ENCODE measurements around the gene TMOD2.

The TMOD2 gene

DNA sequence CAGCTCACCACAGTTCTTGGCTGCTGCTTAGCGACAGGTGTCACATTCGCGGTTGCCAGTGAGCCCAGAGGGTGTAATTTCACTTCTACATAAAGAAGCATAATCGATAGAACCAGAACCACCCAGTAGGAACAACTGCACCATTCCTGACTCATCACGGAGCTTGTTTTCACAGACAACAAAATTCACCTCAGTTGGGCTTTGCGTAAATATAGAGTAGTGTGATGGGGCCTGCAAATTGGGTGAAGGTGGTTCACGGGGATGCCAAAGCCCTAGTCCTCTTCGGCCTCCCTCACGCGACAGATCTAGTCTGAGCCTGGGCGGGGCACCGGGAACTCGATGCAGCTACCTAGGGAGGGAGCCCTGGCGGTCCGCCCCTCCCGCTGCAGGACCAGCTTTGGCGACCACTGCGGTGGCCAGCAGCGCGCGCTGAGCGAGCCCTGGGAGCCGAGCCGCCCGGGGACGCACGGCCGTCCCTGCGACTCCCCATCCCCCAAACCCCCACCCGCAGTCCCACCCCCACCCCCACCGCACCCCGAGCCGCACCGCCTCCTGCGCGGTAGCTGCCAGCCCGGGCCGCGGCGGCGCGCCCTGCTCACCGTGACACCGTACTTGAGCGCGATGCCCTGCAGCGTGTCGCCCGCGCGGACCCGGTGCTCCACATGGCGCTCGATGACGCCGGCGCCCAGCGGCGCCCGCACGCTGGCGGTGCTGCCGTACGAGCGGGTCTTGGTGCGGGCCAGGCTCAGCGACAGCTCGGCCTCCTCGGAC lies 14.5 kb upstream of the TMOD2 start:
- no peak for DNase-seq

DNA sequence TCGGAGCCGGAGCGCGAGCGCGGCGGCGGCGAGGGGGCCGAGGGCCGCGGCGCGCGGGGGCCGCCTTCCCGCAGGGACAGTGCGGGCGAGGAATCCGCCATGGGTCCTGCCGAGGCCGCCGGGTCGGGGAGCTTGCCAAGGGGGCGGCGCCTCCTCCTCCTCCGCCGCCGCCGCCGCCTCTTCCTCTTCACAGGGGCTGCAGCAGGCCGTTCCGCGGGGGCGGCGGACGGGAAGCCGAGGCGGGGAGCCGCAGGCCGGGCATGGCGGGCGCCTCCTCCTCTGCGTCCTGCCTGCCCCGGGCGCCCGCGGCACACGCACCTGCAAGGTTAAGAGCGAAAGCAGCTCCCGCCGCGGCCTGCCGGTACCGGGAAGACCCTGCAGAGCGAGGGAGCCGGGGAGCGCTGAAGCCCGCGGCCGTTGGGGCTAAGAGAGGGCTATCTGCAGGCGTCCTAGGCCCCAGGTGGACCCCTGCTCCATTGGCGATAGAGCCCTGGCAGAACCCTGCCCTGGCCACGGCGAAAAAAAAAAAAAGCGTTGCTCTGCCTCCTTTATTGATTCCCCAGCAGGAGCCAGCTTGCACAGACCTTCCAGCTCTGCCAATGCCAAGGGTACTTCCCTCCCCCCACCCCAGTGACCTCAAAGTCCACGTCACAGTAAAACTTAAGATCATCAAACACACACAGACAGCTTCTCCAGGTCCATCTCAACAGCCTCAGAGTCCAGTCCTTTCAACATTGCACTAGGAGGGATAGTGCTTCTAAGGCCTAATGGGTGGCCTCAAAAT lies 13.7 kb upstream of the TMOD2 start, which contains the start of gene LYSMD2:
Gene LYSMD2 (minus strand): TSS at position 134 of the 784 bp plus-strand sequence. CDS start 33 bp downstream, at position 101.
- no peak for DNase-seq

DNA sequence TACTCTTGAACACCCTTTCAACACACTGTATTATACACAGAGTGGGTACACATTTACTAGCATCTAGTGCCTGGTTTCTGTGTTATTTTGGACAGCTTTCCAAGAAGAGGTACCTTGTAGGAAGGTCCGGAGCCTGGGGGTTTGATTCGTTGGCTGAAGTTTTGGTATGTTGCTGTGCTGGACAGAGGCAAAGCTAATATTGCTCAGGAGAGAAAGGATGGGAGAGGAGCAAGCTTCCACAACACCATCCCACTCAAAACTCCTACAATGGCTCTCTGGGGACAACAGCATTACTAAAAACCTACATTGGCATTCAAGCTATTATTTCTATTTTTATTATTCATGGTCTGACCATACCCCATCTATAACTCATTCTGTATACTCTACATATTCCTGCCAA lies 12.8 kb upstream of the TMOD2 start:
- no peak for DNase-seq

DNA sequence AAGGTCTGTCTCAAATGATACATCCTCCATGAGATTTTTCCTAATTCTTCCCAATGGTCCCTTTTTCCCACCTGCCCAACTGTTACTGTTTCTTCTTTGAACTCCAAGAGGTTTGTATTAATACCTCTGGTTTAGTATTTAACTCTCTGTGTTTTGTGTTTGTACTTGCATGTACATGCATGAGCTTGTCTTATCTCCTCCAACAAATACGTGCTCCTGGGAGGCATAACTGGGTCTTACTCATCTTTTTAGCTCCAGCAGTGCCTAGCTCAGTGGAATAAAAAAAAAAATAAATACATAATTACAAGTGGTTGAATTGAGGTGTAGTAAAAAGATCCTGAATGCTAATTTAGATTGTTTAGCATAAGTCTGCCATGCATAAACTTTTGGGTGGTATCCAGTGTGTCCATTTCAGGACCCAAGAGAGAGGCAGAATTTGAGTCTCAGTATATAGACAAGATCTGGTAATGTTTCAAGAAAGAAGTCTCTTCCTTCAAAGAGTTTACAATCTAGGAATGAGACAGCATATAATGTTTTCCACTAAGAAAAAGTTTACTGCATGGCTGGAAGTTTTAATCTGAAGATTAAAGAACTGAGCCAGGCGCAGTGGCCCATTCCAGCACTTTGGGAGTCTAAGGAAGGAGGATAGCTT lies 12.2 kb upstream of the TMOD2 start:
- DNase-seq: no peak

DNA sequence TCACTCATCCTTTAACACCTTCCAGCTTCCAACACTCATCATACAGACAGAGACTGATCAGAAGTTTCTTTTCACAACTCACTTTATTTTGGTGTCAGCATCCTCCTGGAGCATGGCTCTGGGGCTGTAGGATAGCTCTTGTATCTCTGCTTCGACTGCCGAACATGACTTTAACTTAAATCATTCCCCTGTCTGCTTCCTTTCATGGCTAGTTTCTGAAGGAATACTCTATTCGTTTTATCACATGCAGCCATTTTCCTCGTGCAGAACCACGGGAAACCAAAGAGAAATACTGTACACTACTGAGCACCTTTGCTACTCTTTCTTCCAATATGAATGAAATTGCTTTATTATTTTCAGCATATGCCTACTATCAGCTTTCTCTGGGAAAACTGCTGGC lies 2.1 kb upstream of the TMOD2 start:
- no peak for DNase-seq

DNA sequence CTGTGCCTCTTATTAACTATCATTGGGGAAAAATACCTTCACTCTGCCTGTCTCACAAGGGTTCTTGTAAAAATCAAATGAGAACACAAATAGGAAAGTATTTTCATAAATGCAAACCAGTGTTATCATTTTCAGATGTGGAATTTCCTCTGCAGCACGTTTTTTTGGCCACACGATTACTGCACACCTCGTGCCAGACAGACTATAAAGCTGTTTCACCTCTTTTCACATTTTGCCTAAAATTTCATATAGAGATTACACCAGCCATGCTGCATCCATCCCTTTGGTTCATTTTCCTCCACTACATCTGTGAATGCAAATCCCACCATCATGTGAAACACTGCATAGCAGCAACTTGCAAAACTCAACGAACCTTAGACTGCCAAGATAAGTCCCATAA lies 1.2 kb upstream of the TMOD2 start:
- DNase-seq: no peak

DNA sequence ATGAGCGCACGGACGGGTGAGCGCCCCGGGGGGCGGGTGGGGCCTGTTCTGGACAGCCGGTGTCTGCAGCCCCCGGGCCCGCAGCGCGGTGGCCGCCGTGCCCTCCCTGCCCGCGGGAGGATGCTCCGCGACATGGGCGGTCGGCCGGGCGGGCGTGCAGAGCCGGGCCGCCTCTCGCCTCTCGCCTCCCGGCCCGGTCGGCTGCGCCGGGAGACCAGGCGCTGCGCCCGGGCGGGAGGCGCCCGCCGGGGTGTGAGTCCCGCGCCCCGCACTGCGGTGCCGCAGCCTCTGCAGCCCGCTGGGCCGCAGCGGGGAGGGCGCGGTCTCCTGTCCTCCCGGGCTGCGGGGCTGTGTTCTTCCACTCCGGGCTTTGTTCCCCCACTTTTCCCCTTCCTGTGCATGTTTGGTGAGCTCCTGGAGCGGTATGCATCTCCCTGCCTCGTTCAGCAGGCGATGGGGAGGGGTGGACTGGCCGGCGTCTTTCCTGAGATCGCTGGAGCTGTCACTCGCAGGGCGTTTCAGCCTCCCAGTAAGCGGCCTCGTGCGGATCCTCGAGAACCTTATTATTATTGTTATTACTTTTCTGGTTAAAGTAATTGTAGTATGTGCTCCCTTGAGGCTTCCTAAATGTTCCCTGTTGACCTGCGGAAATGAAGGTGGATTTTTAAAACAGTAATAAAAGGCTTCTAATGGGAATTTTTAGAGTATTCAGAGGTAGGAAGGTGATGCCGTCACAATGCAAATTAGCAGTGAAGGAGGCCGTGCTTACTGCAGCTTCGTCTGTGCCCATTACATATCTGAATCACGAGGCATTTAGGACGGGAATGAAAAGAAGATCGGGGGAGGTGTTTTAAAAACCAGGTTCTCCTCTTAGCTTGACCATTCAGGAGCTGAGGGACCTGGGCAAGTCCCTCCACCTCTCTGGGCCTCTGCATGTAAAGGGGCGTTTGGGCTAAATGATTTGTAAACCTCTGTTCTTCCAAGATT lies 593 bp downstream of the TMOD2 start:
- no peak for DNase-seq

DNA sequence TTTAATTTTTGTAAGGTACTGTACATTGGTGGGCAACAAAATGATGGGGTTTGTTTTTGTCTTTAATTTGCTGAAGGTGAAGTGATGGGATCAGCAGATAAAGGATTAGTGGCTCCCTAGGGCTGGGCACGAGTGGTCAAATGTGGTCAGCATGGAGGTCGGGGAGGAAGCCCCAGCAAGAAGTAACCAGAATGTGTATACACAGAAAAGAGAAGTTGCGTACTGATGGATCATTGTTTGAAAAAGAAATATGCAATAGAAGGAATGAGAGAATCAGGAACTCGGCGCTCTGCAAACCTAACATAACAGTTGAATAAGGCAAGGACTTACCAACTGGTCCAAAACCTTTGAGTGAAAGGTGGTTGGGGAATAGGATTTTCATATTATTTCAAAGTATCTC lies 1.5 kb downstream of the TMOD2 start:
- DNase-seq: no peak

DNA sequence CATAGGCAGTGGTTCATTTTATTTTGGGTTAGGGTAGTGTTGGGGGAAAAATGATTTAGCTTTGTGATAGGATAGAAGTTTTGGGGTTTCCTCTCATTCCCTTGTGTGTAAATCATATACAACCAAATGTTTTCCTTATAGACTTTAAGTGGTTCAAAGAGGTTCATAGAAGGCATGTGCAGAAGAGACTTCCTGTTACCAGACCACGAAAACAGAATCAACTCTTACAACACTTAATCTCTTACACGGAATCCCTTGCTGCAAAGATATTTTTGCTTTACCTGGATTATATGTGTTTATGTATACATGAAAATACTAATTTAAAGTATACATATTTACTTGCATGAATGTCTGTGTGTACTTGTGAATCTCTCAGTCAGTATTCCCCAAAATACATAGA lies 2.9 kb downstream of the TMOD2 start:
- no peak for DNase-seq

DNA sequence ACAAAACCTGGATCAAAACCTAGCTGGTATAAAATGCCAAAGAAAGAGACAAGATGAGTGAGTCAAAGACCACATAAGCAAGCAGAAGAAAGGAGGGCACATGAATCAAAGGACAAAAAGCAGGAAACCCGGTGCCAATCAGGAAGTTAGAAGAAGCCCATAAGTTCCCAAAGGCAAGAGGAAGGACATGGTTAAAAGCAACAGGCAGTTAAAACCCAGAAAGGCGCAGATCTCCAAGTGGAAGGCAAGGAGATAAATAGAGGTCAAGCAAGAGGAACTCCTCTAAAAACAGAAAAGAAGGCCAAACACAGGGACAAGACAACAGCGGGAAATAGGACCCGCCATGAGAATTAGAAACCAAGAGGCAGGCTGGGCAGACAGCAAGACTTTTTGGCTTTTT lies 4.4 kb downstream of the TMOD2 start:
- no peak for DNase-seq

DNA sequence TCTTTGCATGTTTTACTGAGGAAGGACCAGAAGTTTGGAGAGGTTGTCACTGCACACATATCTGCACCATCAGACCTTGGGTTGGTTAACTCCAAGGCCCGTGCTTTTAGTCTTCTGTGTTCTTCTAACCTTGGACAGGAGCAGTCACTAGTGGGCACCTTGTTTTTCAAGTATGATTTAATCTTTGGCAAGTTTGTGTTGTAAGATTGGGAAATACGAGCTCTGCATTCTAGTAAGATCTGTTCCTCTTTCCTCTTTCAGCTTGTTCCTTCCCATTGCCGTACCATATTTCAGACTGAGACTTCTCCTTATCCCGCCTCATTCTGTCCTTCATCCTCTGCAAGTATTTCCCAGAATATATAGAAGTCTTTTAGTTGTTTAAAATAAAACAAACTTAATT lies 5.1 kb downstream of the TMOD2 start:
- no peak for DNase-seq

DNA sequence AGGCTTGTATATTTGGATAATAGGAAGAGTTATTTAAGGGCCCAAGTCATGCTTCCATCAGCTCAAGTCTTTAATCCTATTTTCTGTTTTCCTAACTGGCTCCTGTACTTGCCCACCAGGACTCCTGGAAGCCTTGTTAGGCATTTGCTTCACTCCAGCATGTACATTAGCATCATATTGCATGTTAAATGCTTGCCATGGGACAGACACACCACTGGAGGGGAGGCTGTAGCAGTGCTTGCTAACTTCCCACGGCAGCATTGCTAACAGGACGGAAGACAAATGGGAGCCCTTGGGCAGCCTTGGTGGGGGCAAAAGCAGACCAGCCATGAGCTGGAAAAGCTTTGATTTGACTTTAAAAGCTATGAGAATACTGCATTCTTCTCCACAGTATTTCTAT lies 6.1 kb downstream of the TMOD2 start:
- no peak for DNase-seq

DNA sequence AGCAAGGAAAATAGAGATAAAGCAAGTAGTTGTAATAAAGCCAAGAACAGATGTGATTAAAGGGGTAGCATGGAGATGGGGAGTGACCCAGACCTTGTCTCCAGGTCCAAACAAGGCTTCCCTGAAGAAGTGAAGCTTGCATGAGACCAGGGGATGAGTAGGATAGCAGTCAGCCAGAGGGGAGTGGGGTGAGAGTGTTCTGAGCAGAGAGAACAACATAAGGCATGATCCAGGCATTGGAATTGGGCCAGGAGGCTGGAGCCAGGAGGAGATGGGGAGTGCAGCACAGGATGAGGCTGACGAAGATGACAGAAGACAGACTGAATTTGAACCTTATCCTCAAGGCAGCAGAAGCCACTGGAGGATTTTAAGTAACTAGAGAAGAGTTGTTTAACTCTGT lies 7.2 kb downstream of the TMOD2 start:
- DNase-seq: no peak

DNA sequence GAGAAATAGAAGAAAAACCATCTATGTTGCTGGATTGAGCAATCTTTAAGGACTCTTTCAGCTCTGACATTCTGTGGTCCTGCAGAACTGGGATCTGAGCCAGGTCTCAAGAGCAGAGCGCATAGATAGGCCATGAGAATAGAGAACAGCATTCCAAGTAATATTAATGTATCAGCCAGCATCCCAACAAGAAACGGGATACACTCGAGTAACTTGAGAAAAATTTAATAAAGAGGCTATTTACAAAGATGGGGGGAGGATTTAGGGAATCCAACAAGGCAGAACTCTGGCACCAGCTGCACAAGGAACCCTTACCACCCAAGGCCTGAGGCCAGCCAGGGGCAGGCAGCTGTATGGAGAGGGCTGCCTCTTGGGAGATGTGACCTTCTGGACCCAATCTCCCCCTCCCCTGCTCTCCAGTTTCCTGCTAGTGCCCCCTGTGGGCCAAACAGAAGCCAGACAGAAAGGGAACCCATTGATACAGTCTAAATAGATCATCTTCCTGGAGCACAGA lies 8.2 kb downstream of the TMOD2 start:
- DNase-seq: peak; percentile 20

DNA sequence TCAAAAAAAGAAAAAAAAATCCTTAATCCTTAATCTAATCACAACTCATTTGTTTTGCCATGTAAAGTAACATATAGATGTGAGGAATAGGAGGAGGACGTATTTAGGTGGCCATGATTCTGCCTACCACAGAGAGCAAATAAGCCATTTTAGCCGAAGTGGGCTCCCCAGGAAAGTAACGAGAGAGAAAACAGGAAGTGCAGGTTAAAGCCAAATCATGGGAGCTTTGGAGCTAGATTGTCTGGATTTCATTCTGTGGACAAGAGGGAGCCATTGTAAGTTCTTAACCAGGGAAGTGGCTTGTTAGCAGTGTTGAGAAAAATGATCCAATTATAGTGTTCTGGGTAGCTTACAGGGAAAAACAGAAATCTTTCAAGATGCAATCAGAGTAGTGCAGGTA lies 9.4 kb downstream of the TMOD2 start:
- DNase-seq: no peak

DNA sequence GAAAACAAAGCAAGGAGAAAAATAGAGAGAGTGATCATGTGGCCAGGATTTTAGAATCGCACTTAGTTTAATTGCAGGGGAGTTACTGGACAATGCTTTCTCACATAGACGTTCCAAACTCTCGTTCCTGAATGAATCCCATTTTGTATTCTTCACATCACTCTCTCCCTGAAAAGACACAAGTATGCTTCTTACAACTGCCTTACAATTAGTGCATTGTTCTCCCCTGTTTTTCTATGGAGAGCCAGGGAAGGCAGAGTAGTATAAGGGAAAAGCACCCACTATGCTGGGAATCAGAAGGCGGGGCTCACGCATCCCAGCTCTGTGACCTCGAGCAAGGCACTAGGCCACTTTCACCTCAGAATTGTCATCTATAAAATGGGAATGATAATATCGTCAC lies 14.4 kb downstream of the TMOD2 start:
- DNase-seq: no peak

DNA sequence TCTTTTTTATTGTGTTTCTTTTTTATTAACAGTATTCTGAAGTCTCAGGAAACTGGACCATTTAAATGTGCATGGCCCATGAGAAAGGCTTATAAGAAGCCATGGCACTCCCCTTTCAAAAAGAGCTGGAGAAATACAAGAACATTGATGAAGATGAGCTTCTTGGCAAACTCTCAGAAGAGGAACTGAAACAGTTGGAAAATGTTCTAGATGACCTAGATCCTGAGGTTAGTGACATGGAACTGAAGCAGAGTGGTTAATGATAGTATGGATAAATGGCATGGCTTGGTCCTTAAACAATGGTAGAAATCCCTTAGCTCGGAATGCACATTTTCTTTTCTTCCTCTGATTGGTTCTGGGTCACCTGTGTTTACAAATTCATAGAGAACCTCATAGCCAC lies 14.9 kb downstream of the TMOD2 start:
- no peak for DNase-seq

DNA sequence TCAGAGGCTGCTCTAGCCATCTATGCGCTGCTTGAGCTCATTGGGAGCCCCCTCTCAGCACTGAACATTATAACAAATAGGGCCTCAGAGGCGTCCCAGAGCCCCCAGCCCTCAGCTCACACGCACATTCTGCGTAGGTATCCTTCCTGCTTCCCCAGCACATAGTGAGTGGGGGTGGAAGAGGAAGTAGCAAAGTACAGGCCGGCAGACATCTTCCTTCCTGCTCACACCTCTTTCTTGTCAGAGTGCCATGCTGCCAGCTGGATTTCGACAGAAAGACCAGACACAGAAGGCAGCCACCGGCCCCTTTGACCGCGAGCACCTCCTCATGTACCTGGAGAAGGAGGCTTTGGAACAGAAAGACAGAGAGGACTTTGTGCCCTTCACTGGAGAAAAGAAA lies 16.6 kb downstream of the TMOD2 start:
- DNase-seq: no peak

DNA sequence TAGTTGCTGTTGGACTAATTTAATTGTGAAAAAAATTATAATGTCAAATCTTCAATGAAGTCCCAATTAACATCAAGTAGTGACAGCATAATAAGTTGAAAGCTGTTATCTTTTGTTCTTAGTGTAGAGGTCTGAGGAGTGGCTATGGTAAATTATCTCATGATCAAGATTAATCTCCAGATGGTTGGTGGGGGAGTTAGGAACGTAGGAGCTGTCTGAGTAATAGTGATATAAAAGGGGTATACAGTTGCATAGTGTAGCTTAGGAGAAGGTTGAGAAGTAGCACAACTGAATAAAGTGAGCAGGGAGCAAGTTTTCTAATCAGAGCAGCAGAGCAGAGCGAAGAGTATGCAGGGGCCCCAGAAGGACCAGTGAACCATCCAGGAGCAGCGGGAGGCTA lies 19.5 kb downstream of the TMOD2 start:
- DNase-seq: no peak

DNA sequence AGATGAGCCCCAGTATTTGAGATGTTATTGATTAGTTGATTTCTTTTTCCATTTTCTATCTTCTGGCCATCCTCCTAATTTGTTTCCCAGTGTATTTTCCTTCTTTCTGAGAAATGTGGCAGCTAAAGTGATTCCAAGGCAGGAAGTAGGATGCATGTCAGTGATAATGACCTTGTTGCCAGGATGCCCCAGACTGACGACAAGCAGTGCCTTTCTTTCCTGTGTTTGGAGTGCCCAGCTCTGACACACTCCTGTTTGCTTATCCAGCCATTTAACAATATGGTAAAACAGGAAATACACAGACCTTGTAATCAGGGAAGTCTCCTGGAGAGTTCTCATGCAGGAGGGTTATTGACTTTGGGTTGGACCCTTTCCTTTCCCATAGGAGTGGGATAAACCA lies 20.4 kb downstream of the TMOD2 start:
- peak; percentile 7 for DNase-seq

DNA sequence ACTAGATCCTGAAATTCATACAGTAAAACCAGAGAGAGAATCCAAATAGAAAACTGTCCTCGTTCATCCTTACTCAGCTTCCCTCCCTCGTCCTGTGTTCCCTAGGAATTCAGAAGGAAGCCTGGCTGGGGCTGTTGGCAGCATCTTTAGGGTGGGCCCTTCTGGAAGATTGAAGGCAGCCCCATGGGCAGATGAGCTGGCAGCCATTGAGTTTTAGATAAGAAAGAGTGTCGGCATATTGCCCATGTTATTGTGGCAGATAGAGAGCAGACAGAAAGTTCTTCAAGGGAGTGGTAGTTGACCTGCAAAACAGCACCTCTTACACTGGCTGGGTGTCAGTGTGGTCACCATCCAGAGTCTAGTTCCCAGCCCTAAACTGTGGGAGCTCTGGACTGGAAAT lies 23.5 kb downstream of the TMOD2 start:
- no peak for DNase-seq
